HL-60/S4 treated with phorbol 12-myristate 13-acetate at 8.2 ng/mL for 4 days and 3 days (cell line): Measurements from ENCODE around the gene CDKN2B.

ENCODE experiments used
- in situ Hi-C: fragments of 300-500 bp; cut with MboI; formaldehyde crosslinking; loops from 2 replicates; pipeline ENCODE4 v1.15.0; 2022; ENCODE audit warnings: low sequenced_read_pairs

CDKN2B gene

GRCh38 chr9:21970800-21971640 is 38.1 kb downstream of the CDKN2B start:
- in situ Hi-C loops = loop anchor here (25.0 kb wide), 1 partner anchor 134 kb away; no protein-coding TSS in a partner anchor

GRCh38 chr9:21969951-21970799 is 38.9 kb downstream of the CDKN2B start:
- in situ Hi-C loops = loop anchor here (25.0 kb wide), 1 partner anchor 133 kb away; no protein-coding TSS in a partner anchor

- in situ Hi-C loops = loop anchor here (25.0 kb wide), 1 partner anchor 132 kb away; no protein-coding TSS in a partner anchor
Observed at GRCh38 chr9:21969011-21969940, 39.8 kb downstream of the CDKN2B start.

- in situ Hi-C loops = loop anchor here (25.0 kb wide), 1 partner anchor 131 kb away; no protein-coding TSS in a partner anchor
Observed at GRCh38 chr9:21968331-21969010, 40.6 kb downstream of the CDKN2B start.

- in situ Hi-C loops = loop anchor here (25.0 kb wide), 1 partner anchor 130 kb away; no protein-coding TSS in a partner anchor
Observed at GRCh38 chr9:21967702-21968101, 41.4 kb downstream of the CDKN2B start.

GRCh38 chr9:21967169-21967568 is 41.9 kb downstream of the CDKN2B start:
- in situ Hi-C loops = loop anchor here (25.0 kb wide), 1 partner anchor 130 kb away; no protein-coding TSS in a partner anchor

- in situ Hi-C loops = loop anchor here (25.0 kb wide), 1 partner anchor 129 kb away; no protein-coding TSS in a partner anchor
Observed at GRCh38 chr9:21966140-21966851, 42.8 kb downstream of the CDKN2B start.

- in situ Hi-C loops = loop anchor here (25.0 kb wide), 1 partner anchor 128 kb away; no protein-coding TSS in a partner anchor
Observed at GRCh38 chr9:21965401-21965951, 43.6 kb downstream of the CDKN2B start.

- in situ Hi-C loops = loop anchor here (25.0 kb wide), 1 partner anchor 128 kb away; no protein-coding TSS in a partner anchor
Observed at GRCh38 chr9:21964925-21965385, 44.1 kb downstream of the CDKN2B start.

- in situ Hi-C loops = loop anchor here (25.0 kb wide), 1 partner anchor 124 kb away; no protein-coding TSS in a partner anchor
Observed at GRCh38 chr9:21961569-21961968, 47.5 kb downstream of the CDKN2B start.

- in situ Hi-C loops = loop anchor here (25.0 kb wide), 1 partner anchor 122 kb away; no protein-coding TSS in a partner anchor
Observed at GRCh38 chr9:21959268-21959667, 49.8 kb downstream of the CDKN2B start.

- in situ Hi-C loops = loop anchor here (25.0 kb wide), 1 partner anchor 122 kb away; no protein-coding TSS in a partner anchor
Observed at GRCh38 chr9:21958833-21959232, 50.3 kb downstream of the CDKN2B start.
